NCI-H446 (cell line): ENCODE results near the gene TBX18.

Source experiments
- DNase-seq, 2 experiments: peaks; one replicate each; lab custom pipeline; 2025; lab: John Stamatoyannopoulos, UW

The TBX18 gene

DNA sequence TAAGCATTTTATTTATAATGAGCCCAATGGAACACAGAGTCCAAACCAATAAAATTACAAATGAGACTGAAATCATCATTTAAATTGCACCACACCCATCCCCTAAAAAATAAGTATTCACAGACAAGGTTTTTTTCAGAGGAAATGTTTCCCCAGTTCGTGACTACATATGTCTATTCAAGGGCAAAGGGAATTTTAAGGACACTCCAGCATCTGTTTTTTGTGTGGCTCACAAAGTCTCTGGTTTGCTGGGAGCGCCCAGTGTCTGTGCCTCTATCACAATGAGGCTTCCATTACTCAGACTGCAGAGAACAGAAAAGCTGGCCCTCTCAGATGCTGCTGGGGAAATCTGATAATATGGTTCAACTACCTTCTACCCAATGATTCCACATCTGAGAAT, 16.0 kb downstream of the TBX18 start:
- DNase-seq, result no peak

DNA sequence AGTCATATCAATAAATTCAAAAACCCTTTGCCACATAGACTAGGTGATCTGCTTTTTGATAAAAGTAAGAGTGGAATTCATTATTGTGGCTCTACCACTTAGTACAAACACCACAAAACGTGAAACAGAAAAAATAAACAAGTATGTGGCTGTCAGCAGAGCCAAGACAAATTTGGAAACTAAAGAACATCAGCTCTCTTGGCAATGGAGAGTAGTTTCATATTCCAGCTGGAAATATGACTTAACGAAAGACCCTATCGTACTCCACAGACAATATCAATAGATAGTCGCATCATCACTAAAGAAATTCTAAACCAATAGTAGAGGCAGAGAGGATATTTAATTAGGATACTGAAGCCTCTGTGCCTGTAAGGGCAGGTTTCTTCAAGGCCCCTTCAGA, 20.8 kb downstream of the TBX18 start:
- no peak for DNase-seq

DNA sequence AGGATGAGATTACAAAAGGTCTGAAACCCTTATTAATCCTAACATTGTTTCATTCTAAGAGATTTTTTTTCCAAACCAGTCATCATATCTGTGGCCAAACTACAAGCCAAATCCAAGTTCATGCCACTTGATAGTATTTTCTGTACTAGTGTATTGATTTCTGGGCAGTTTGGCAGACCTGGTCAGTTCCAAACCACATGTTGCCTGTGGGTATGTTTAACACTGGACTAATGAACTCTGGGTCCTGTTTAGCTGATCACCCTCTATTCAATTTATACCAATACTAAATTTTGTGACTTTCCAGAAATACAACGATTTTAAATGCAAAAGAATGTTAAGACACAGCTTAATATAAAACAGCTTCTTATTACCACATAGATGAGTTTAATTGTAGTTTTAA, 24.0 kb downstream of the TBX18 start:
- no peak for DNase-seq

DNA sequence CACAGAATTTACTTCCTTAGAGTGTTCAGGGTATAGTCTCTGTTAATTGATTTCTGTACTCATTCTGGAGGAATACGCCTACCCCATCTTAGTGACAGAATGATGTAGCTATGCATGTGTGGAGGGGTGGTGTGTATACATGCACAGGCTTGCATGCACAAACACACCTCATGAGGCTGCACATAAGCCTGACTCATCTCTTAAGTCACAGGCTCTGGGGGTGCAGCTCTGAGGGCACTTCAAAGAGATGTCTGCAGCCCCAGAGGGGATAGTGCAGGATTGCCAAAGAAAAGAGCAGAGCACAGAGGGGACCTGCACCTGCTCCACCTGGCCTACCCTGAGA, 24.6 kb downstream of the TBX18 start:
- DNase-seq, result no peak

DNA sequence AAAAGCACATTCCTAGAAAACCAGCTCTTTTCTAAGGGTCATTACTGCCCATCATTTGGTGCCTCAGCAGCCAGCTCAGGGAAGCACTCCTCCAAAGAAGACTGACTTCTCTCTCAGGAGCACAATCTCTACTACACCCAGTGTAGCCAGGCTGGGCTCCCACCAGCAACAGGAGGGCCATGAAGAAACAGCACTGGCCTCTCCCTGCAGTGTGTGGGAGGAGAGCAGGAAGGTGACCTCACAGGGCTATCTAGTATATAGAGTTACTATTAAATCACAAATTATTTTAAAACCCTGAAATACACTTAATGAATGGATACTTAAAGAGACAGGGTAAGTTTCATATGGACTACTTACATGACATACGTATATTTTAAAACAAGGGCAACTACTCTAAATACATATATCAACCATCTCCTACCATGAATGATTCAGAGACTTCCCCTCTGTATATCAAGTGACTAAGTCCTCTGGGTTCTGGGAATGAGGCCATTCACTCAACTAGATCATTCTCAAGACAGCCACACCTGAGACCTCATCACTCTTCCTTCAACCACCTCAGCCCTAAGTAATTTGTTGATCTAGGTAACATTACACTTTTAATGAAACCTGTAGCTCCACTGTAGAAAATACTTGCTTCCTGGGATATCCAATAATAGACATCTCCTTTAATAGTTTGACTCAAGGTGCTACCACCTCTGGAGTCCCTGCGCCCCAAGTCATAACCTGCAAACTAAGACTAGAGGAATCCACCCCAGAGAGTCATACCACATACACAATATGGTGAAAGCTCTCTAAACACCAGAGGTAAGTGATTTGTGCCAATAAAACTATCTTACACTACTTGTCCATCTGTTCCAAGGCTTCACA, 25.2 kb downstream of the TBX18 start:
- DNase-seq, result no peak

DNA sequence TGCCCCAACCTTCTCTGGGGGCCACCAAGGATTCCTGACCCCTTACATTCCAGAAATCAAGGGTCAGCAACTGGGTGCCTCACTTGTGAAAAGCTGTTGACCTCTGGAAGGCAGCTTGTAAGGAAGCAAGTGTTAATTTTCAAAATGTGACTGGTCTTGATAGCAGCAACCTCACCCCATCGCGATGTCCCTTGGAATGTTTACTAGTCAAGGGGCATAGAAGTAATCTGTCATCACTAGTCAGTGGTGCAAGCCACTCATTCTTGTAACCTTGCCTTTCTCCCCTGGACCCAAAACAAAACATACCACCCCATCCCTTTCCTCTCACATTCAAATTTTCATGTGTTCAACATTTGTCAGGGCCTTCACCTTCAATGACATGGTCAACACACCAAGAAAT, 30.5 kb downstream of the TBX18 start:
- DNase-seq, result no peak

DNA sequence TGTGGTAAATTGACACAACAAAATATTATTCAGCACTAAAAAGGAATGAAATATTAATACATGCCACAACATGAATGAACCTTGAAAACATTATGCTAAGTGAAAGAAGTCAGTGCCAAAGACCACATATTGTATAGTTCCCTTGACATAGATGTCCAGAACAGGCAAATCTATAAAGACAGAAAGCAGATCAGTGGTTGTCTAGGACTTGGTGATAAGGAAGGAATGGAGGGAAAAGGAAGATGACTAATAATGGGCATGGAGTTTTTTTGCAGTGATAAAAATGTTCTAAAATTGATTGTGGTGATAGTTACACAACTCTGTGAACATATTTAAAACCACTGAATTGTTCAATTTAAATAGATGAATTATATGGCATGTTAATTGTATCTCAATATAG, 32.5 kb downstream of the TBX18 start:
- no peak for DNase-seq

DNA sequence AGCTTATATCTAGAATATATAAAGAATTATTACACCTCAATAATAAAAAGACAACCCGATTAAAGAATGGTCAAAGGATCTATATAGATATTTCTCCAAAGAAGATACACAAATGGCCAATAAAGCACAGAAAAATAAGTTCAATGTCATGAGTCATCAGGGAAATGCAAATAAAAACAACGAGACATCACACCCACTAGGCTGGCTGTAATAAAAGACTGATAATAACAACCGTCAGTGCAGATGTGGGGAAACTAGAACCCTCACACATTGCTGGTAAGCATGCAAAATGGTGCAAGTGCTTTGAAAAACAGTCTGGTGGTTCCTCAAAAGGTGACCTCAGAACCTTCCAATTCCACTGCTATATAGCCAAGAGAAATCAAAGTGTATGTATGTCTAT, 33.0 kb downstream of the TBX18 start:
- DNase-seq, result no peak

DNA sequence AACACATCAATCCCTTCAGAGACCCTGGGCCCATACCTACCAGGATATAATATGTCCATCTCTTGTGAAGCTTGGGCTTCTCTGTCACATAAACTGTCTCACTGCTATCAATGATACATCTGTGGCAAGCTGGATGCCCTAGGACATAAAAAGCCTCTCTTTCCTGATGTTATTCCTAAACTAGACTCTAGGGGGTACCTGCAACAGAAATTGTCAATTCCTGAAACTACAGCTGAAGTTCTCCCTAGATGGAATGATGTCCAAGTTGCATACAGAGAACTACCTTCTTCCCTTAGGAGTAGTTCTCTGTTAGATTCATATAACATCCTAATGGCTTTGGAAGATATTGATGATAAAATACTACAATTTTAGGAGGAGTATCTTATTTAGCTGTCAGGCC, 35.8 kb downstream of the TBX18 start:
- no peak for DNase-seq

DNA sequence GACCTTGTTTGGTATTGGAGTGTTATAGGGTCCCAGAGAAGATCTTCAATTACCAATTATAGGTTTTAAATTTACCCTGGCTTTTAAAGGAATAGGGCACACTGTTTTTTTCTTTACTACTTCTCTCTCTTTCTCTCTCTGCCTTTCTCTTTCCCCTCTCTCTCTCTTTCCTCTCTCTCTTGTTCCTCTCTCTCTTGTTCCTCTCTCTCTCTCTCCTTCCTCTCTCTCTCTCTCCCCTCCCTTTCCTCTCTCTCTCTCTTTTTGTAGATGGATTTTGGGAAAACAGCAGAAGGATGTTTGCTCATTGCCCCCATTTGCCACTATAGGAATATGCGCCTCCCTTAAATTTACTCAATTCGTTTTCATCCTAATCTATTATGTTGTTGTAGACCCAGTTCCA, 45.2 kb downstream of the TBX18 start:
- no peak for DNase-seq

DNA sequence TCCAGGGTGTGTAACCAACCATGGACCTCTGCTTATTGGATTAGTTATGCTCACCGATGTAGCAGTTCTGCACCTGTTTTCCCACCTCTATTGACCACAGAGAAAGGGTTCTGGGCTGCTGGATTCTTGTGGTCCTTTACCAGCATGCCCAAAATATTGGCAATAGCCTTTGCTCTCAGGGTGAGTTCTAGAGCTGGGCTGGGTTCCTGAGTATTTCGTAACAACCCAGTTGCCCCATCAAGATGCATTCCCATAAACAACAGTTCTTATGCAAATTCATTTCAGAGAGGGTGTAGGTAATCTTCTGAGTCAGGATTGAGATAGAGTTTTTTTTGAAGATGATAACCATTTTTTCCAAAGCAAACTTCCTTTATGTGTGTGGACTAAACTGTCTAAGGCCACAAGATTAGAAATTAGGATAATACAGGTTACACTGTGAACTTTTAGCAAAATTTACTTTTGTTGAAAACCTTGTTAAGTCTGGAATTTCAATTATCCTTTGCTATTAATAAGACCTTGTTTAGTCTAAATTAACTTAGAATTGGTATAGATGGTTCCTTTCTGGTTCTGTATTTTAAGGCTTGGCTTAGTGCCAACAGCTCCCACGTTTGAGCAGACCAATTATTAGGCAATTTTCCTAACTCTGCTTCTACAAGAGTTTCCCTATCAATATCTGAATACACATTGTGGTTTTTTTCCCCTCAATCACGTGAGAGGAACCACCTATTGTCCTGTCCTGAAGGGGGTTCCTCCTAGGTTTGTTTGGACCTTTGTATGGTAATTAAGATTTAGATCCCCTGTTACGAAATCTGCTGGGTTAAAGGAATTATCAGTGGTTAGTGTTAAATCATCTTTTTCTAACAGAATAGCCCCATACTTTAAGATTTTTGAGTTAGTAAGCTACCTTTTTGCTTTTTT, 46.1 kb downstream of the TBX18 start:
- no peak for DNase-seq

DNA sequence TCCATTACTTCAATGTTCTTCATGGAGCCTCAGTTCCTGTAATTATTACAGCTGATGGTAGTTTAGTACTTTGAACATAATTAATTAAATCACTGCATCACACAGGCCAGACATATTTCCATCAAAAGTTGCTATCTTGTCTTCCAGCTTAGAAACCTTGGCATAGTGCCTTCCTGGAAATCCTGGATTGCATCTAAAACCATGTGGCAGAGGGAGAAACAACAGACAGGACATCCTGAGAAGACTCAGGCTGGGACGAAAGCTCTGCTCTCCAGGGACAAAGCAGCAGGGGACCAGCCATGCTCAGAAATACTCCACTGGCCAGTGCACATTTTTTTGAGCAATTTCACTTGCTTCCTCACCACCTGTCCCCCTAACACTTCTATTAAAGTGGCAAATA, 55.3 kb downstream of the TBX18 start:
- no peak for DNase-seq

DNA sequence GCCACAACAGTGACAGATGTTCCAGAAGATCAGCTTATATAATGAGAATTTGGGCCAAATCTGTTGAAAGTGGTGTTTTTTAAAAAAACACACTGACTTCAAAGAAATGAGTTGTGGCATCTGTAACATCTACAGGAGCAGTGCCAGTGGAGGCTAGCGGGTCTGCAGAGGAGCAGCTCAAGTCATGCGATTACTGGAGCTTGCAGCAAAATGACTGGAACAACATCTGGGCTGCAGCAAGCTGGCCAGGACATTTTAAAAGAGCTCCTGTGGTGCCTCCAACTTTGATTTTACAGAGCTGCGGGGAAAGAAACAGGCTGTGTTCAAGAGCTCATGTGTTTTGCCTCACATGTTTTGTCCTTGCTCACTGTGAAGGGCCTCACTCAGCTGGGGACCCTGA, 57.2 kb downstream of the TBX18 start:
- peak in 1 of 2 experiments; percentile 26 for DNase-seq

DNA sequence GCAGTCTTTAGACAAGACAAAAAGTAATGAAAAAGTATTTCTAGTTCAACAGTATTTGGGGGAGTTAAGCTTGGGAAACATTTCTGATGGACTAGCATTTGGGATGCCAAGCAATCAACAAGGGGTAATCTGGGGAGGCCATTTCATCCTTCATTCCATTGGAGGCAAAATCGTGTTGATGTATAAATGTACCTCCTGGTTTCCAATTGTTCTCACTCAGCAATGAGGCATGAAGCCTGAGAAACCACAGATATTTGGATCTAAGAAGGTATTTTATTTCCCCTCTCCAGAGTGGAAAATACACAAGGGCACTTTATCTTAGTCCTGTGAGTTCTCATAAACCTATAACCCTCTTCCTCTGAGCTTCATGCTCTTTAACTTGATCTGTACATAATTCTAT, 68.2 kb downstream of the TBX18 start:
- no peak for DNase-seq

DNA sequence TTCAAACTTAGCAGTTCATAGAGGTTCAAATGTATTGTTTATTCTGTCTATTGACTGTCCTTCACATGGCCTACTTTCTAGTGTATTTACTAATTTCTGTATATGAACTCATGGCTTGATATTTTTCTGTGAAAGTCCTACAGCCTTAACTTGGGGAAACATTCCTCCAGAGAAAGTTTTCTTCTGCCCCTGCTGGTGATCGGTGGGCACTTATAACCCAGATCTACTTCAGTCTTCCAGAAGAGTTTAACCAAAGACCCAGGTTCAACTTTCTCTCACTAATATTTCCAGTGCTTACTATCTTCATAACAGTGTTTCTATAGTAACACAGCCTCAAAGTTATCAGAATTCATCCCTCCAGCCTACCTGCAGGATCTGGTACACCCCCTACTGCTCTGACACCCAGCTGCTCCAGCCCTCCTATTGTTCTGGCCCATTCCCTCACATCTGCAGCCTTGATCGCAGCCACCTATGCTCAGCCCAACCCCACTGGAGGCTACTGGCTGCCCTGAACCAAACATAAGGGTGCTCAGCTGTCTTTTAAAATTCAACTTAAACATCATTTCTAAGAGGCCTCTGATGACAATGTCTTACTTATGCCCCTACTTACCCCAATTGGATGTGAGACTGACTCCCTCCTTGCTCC, 72.3 kb downstream of the TBX18 start:
- DNase-seq, result no peak

DNA sequence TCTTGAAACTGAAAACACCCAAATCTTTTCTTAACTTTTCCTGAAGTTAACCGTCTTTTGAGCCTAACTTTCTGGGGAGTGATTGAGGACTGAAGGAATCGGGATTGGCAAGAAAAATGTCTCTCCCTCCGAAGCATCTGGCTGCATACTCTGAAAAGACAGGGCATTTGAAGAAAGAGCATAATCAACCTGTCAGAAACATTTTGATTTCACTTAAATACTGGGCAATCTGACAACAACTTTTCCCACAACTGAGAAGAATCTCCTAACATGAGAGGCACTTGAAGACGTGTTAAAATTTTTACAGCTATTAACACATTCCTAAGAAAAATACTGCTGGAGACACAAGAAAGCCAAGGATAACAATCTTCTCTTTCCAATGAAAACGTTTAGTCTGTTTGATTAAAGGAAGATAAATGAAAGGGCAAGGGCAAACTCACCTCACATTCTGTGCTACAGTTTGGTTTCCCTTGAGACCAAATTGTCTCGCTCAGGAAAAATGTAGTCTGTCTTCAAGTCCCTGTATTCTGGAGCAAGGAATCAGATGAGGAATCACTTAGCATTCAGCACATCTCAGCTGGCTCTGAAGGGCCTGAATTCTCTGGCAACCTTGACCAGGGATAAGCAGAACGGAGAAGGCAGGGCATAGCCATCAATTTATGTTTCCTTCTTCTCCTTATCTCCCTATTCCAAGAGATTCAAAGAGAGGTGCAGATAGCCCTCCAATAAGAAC, 76.1 kb downstream of the TBX18 start:
- DNase-seq, result no peak

DNA sequence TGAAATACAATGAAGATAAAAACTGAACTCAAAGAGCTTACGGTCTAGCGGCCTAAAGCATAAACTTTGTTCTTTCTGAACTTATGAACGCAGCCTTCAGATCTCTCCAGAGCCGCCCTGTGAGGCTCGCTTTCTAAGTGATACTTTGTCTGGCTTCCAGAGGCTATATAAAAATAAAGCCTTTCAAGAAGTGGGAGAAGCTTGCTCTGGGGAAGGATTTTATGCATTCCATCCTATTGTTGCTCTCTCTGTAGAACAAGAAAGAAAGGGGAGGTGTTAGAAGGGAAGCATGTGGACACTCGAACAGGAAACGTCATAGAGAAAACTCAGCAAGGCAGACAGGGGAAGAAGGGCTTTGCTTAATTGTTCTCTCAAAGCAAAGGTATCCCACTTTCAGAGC, 77.0 kb downstream of the TBX18 start:
- DNase-seq, result no peak

DNA sequence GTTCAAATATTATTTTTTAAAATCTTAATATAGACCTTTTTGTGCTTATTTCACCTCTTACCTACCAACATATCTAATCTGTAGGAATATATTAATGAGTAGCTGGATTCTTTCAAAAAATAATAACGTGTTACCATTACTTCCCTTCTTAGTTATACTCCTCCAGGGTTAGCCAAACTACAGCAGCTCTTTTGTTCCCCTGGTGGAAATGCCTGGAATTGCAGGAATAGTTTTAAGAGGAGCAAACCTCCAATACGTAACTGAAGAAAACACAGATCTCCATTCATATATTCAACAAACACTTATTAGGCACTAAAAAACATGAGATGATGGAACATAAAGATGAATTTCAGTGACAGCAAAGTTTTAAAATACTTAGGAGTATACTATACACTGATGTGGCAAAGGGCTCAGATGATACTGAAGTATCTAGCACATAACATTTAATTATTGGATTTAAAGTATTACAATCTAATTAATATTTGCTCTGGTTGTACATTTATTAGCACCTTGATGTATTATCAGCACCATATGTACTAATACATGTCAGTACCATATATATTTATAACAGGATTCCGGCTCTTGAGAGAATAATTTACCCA, 78.3 kb downstream of the TBX18 start:
- DNase-seq, result peak in 1 of 2 experiments; percentile 35

DNA sequence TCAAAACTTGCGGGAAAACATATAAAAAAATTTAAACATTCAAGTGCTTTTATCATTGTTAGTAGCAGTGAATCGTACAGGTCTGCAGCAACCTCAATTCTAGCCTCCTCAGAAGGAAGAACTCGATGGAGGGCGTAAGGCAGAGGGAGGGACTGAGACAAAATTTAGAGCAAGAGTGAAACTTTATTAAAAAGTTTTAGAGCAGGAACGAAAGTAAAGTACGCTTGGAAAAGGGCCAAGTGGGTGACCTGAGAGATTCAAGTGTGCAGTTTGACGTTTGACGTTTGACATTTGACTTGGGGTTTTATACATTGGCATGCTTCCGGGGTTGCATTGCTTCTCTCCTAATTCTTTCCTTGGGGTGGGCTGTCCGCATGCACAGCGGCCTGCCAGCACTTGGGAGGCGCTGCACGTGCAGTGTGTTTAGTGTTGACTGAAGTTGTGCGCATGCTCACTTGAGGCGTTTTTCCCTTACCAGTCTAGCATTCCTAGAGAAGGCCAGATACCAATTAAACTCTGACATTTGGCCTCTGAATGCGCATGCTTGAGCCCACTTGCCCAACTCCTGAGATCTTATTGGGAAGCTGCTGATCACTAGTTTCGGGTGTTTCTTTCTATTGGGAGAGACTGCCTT, 82.6 kb downstream of the TBX18 start:
- DNase-seq, result no peak

DNA sequence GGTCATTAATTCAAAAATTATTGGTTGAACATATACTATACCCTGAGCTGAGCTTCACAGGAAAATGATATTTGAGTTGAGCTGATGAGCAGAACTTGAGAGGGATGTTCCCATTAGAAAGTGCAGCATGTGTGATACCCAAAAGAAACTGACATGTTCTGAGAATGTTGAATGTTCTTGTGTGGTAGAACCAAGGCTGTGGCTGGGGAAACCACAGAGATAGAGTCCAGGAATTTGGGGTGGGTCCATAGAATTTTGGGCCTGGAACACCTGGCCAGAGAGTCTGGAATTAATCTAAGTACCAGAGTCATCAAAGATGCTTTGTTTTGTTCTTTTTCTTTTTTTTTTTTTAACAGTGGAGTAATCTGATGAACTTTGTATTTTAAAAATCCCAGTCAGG, 88.7 kb downstream of the TBX18 start:
- no peak for DNase-seq

DNA sequence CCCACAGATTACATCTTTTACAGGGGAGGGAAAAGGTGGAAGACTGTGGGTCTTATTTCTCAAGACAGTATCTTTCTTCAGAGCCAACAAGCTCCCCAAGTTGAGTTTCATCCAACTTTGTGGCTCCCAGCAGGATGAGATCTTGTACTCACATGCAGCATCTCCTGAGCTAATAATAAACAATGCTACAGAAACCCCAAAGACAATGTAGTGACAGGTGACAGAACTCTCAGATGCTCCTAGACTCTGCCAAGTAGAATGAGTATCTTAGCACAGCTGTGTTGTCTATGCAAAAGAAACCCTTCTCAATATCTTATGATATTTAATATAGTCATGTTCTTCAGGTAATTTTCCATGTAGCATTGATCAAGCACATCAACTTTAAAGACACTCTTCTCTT, 90.0 kb downstream of the TBX18 start:
- no peak for DNase-seq
